Astrocyte of the cerebellum (primary cell): ENCODE data around the gene DTNBP1.

Experiments used
- DNase-seq: peaks from one replicate; pipeline ENCODE4 v3.0.0-alpha.2; 2011; ENCODE audit warnings: low read depth
- H3K4me3 ChIP-seq: 2 replicates; pipeline ENCODE4 v1.5.1; 2011; ENCODE audit warnings: mild to moderate bottlenecking, low read depth, low read length, moderate library complexity
- in situ Hi-C: cut with HindIII; loops from 2 replicates; pipeline ENCODE4 v1.10.0; 2017; ENCODE audit warnings: low sequenced_read_pairs
- TF ChIP-seq, protein P1 (sequence below): IDR thresholded peaks from 2 replicates; pipeline ENCODE4 v1.5.1; 2012; ENCODE audit warnings: low read length, low read depth, moderate library complexity, mild to moderate bottlenecking; ENCODE audit errors: missing control alignments

Gene DTNBP1

DNA sequence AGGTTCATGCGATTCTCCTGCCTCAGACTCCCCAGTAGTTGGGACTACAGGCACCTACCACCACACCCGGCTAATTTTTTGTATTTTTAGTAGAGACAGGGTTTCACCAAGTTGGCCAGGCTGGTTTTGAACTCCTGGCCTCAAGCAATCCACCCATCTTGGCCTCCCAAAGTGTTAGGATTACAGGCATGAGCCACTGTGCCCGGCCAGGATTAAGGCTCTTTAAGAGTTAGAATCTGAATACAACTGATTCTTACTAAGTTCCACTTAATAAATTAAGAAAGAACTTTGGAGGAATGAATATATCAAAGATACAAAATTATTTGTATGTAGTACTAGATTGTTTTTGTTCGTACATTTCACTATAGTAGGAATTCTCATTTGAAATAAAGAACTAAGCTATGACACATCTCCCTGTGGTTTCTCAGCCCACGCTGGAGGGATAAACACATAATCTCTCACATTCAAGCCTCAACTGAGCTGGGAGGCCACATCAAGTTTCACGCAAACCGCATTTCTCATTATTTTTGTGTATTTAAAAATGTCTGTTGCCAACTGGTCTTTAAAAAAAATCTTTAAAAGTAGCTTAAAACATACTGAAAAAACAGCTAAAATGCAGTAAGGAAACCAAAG, 34.2 kb downstream of the DTNBP1 start:
- in situ Hi-C loops: no loop called here
- TF ChIP-seq, protein P1, sequence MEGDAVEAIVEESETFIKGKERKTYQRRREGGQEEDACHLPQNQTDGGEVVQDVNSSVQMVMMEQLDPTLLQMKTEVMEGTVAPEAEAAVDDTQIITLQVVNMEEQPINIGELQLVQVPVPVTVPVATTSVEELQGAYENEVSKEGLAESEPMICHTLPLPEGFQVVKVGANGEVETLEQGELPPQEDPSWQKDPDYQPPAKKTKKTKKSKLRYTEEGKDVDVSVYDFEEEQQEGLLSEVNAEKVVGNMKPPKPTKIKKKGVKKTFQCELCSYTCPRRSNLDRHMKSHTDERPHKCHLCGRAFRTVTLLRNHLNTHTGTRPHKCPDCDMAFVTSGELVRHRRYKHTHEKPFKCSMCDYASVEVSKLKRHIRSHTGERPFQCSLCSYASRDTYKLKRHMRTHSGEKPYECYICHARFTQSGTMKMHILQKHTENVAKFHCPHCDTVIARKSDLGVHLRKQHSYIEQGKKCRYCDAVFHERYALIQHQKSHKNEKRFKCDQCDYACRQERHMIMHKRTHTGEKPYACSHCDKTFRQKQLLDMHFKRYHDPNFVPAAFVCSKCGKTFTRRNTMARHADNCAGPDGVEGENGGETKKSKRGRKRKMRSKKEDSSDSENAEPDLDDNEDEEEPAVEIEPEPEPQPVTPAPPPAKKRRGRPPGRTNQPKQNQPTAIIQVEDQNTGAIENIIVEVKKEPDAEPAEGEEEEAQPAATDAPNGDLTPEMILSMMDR: no peak
- peak; percentile 84 for DNase-seq
- no peak overlapping the region for H3K4me3 ChIP-seq

GRCh38 chr6:15627821-15628220, 35.0 kb downstream of the DTNBP1 start:
- TF ChIP-seq, protein P1: no peak
- in situ Hi-C loops: no loop called here
- H3K4me3 ChIP-seq: no peak overlapping the region
- DNase-seq: no peak

DNA sequence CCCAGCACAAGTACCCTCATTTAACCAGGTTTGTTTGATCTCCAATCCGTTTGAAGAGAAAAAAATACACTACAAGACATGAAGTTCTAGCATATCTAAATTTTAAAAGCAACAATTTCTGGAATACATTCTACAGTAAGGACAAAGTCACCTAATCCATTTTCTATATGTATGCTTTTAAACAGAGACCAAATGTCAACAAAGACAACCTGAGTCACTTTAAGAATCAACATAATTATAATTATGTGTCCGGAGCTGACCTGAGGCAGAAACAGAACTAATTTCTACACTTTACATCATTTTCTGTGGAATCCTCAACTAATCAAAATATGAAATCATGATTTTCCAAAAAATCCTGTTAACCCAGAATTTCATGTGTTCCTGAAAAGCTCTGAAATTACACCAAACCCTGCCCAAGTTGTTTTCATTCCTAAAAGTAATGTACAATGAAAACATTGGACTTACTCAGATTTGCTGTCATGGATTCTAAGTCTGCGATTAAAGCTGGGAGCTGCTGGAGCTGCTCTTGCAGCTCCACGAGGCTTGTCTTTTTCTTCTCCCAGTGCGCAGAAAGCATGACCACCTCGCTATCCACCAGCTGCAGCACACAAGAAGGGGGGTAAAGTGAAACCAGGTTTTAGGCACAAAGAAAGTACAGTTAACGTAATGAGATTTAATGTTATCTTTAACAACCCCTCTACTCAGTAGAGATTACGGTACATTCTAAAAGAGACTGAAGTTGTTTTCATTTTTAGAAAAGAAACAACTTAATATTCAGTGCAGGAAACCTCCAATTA, 35.8 kb downstream of the DTNBP1 start:
- no peak for DNase-seq
- in situ Hi-C loops: no loop called here
- no peak overlapping the region for H3K4me3 ChIP-seq
- TF ChIP-seq, protein P1: no peak

- in situ Hi-C loops: no loop called here
- TF ChIP-seq, protein P1: no peak
- H3K4me3 ChIP-seq: no peak overlapping the region
- no peak for DNase-seq
Measured at GRCh38 chr6:15626160-15626559, 36.7 kb downstream of the DTNBP1 start.

DNA sequence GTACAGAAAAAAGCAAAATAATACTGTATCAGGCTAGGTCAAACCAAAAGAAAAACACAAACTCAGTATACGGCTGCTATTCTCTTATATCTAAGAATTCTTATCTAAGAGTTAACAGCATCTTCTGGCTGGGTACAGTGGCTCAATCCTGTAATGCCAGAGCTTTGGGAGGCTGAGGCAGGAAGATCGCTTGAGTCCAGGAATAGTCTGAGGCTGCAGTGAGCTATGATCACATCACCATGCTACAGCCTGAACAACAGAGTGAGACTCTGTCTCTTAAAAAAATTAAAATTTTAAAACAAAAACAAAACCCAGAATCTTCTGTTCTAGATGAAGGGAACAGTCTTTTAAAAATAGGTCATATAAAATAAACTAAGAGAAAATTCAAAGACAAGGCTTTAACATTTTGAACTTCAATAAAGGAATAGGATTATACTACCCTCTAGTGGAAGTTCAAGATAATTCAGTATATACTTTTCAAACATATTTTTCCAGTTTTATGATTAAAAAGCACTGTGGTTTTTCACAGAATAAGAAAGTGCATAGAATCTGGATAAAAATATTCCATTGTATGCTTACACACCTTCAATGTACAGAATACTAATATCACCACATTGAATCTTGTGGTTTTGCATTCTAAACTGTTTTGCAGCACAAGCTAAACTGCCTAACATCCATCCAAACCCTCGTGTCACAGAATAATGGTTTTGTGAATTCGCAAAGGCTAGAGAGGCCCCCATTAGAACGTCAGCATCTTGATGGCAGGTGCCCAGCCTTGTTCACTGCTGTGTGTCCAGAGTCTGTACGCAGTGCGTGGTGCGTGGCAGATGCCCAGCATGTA, 39.3 kb downstream of the DTNBP1 start:
- no peak overlapping the region for H3K4me3 ChIP-seq
- TF ChIP-seq, protein P1: no peak
- in situ Hi-C loops: loop anchor here (25.0 kb wide), 1 partner anchor 361 kb away; no protein-coding TSS in a partner anchor
- peak; percentile 11 for DNase-seq

DNA sequence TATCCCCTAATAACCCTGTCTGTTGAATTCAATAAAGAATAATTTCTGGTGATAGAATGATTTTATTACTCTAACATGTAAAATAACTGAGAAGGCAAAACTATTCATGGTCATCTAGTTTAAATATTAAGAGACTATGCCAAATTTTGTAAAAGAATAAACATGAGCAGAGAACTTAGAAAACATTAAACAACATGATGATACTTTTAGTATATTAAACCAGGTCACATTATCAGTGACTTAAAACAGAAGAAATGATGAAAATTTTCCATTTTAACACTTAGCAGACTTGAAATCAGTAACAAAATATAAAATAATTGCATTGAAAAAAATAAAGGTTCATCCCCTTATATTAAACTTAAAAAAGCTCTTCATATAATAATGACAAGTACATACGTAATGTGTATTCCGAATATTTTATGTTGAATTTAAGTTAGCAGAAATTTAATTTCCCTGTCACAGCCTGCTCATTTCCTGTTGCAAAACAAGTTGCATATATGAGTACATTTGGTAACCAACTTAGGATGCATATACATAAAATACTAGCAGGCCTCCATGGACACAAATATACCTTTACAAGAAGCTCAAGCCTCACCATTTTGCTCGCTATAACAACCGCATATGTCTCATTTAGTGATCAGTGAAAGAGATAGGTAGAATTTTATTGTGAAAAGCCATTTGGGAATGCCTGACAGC, 40.6 kb downstream of the DTNBP1 start:
- TF ChIP-seq, protein P1: no peak
- no peak overlapping the region for H3K4me3 ChIP-seq
- no peak for DNase-seq
- in situ Hi-C loops: loop anchor here (25.0 kb wide), 1 partner anchor 360 kb away; no protein-coding TSS in a partner anchor
